GM23248 (cell line): Measurements from ENCODE around the gene DENND1A.

Experiments
- EZH2 ChIP-seq: fragments of 200-600 bp; sonication (generic); IDR thresholded peaks from 2 replicates; pipeline ENCODE4 v1.6.1; 2018; ENCODE audit warnings: antibody characterized with exemption, mild to moderate bottlenecking; ENCODE audit not compliant: insufficient read depth, poor library complexity, severe bottlenecking
- EZH2phosphoT487 ChIP-seq: fragments of 200-600 bp; sonication (generic); IDR thresholded peaks from 2 replicates; pipeline ENCODE4 v1.6.1; 2018; ENCODE audit warnings: antibody characterized with exemption, moderate library complexity, mild to moderate bottlenecking, low read depth; ENCODE audit not compliant: insufficient read depth

DNA sequence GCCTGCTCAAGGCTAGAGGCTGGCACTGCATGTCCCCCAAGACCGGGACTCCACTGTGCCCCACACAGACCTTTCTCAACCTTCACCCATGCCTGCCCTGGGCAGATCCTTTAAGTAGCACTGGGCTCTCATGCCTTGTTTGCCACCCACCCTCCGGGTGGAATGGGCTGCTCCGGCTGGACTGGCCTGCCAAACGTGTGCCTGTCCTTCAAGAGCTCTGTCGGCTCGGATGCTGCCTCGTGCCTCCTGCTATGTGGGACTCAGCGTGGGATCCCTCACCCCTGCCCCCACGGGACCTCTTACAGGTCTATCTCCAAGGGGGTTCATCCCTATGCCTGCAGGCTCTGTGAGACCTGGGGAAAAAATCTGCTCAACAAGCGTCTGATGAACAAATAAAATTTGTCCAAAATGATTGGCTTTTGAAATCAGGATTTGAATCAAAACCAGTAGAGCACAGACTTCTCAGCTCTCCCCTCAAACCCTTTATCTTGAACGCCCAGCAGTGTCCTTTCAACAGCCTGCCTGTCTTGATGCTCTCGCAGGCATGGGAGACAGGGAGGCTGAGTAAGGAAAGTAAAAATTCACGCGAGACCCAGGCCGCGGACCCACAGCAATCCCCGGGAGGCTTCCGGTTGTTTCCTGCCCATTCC, 517.6 kb downstream of the DENND1A start:
- TF ChIP-seq EZH2 (no peak), EZH2phosphoT487 (no peak)
